ENCODE results near the gene SLCO4A1.

DNA sequence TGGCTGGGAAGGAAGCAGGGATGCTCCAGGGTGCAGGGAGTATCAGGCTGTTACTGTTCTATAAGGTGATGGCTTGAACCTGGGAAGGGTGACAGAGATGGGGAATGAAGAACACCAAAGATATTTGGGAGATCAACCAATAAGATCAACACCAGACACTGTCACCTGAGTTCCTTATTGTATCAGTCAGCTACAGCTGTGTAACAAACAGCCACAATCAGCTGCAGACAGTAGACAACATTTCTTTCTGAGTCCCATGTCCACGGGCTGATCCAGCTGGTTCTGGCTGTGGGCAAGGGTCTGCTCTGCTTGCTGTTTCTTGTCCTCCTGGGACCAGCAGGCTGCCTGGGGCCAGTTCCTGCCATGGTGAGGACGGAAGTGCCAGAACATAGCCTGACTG lies 31.3 kb upstream of the SLCO4A1 start:
- TF ChIP-seq POLR2A (IDR thresholded peaks at IDR 0.05; ENCODE audit: low read length) (no peak), GATA1 (IDR thresholded peaks at IDR 0.05; ENCODE audit: low read depth, low read length) (no peak)
